Keratinocyte (primary cell): Measurements from ENCODE around the gene FGGY. TPM values are rescaled to one million over a fixed set of nuclear protein-coding genes. Genes with fewer than 3 reads are reported as not detected.

Experiments used
- DNase-seq: peaks from one replicate; pipeline ENCODE4 v3.0.0-alpha.2; 2011; ENCODE audit warnings: low read depth, missing footprints, low spot score
- FAIRE-seq: peaks from 2 replicates; lab custom pipeline; 2011; peaks lifted over from hg19 to GRCh38; lab: Jason Lieb, UNC
- H2AFZ ChIP-seq: 2 replicates; pipeline ENCODE4 v1.6.0; 2012; ENCODE audit warnings: low read length, control low read depth, inconsistent platforms; ENCODE audit not compliant: control insufficient read depth
- H3K27ac ChIP-seq: 2 replicates; pipeline ENCODE4 v1.5.1; 2011; ENCODE audit warnings: low read length; ENCODE audit not compliant: control insufficient read depth, insufficient read depth
- H3K27me3 ChIP-seq: 3 replicates; pipeline ENCODE4 v1.6.0; 2011; ENCODE audit warnings: low read length; ENCODE audit not compliant: control insufficient read depth, insufficient read depth; ENCODE audit errors: extremely low read depth
- H3K36me3 ChIP-seq, 2 experiments: 2 replicates in 1 of 2; 3 replicates in 1 of 2; pipeline ENCODE4 v1.5.1; 2011; ENCODE audit warnings: low read length in 2 of 2, mild to moderate bottlenecking in 1 of 2; ENCODE audit not compliant: control insufficient read depth in 2 of 2, insufficient read depth in 2 of 2; ENCODE audit errors: extremely low read depth in 1 of 2
- H3K4me1 ChIP-seq: 3 replicates; pipeline ENCODE4 v1.5.1; 2011; ENCODE audit warnings: low read length; ENCODE audit not compliant: control insufficient read depth, insufficient read depth; ENCODE audit errors: extremely low read depth
- H3K4me2 ChIP-seq: 3 replicates; pipeline ENCODE4 v1.6.0; 2011; ENCODE audit warnings: low read depth, low read length; ENCODE audit not compliant: control insufficient read depth, insufficient read depth; ENCODE audit errors: extremely low read depth
- H3K4me3 ChIP-seq, 3 experiments: fragments of 200-600 bp in 1 of 3; sonication (generic) in 1 of 3; 2 replicates in 2 of 3; 3 replicates in 1 of 3; pipeline ENCODE4 v1.5.1; 2011 to 2016; ENCODE audit warnings: low read length in 3 of 3, mild to moderate bottlenecking in 3 of 3, control low read depth in 2 of 3, inconsistent platforms in 1 of 3, low read depth in 1 of 3, mixed read lengths in 1 of 3, mixed run types in 1 of 3, moderate library complexity in 1 of 3; ENCODE audit not compliant: control insufficient read depth in 2 of 3, insufficient read depth in 2 of 3; ENCODE audit errors: extremely low read depth in 1 of 3
- H3K79me2 ChIP-seq: 2 replicates; pipeline ENCODE4 v1.6.0; 2012; ENCODE audit warnings: low read length; ENCODE audit not compliant: control insufficient read depth, insufficient read depth
- H3K9ac ChIP-seq: 3 replicates; pipeline ENCODE4 v1.6.0; 2011; ENCODE audit warnings: low read length; ENCODE audit not compliant: control insufficient read depth, insufficient read depth; ENCODE audit errors: extremely low read depth
- H3K9me1 ChIP-seq: 3 replicates; pipeline ENCODE4 v1.6.0; 2011; ENCODE audit warnings: low read length; ENCODE audit not compliant: control insufficient read depth, insufficient read depth; ENCODE audit errors: extremely low read depth
- H3K9me3 ChIP-seq: 2 replicates; pipeline ENCODE4 v1.5.1; 2012; ENCODE audit warnings: low read depth, low read length; ENCODE audit not compliant: control insufficient read depth
- H4K20me1 ChIP-seq: 3 replicates; pipeline ENCODE4 v1.6.0; 2011; ENCODE audit warnings: low read length; ENCODE audit not compliant: control insufficient read depth, insufficient read depth; ENCODE audit errors: extremely low read depth
- EZH2 ChIP-seq: IDR thresholded peaks from one replicate; pipeline ENCODE4 v1.6.1; 2012; ENCODE audit warnings: inconsistent platforms, mild to moderate bottlenecking, low read length, moderate library complexity
- dilution Hi-C: fragments of 300-500 bp; cut with MboI; formaldehyde crosslinking; loops from one replicate; pipeline ENCODE4 v1.7.0; 2020; ENCODE audit warnings: low sequenced_read_pairs; ENCODE audit not compliant: extremely low pct_ligation_motif_present
- polyA plus RNA-seq, 5 experiments: library from polyadenylated mRNA; depleted of rRNA in 3 of 5; stranded (reverse) in 3 of 5; stranded (forward) in 1 of 5; unstranded in 1 of 5; fragments of >200 nt; gene quantifications; 1 replicate in 1 of 5; 2 replicates in 3 of 5; 3 replicates in 1 of 5; pipeline versions ENCODE4 v1.2.1 to v1.2.3, GENCODE V29; 2011 to 2012; ENCODE audit warnings: missing spikeins in 2 of 5, low read depth in 1 of 5, low replicate concordance in 1 of 5
- TF ChIP-seq, protein P1 (sequence below), 3 experiments: IDR thresholded peaks in 1 of 3; conservative IDR thresholded peaks in 1 of 3; optimal IDR thresholded peaks in 1 of 3; 2 replicates in 2 of 3; 3 replicates in 1 of 3; pipeline versions ENCODE3 to v1.5.1; 2011; ENCODE audit warnings: low read length in 3 of 3, mild to moderate bottlenecking in 3 of 3, moderate library complexity in 2 of 3, control low read depth in 1 of 3, inconsistent platforms in 1 of 3; ENCODE audit not compliant: insufficient read depth in 2 of 3; ENCODE audit errors: extremely low read depth in 1 of 3

Gene FGGY
- polyA plus RNA-seq, 1 donor (not counting 4 experiments of a cell fraction or from before 2014, with no cell fraction given): 16.6 TPM

DNA sequence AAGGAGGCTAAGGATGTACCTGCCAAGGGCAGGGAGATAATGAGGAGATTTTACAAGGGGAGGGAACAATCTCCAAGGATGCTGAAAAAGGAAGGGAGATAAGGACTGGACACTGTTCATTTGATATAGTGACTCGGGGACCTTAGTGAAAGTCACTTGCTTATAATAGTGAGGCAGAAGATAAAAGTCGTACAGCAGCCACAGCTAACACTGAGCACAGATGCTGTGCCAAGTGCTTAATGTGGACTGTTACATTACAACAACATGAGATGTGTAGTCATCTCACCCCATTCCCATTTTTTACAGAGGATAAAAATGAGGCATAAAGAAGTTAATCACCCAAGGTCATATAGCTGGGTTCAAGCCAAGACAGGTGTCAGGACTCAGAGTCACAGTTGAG, 181.9 kb downstream of the FGGY start:
- TF ChIP-seq EZH2: no peak
- TF ChIP-seq, protein P1, sequence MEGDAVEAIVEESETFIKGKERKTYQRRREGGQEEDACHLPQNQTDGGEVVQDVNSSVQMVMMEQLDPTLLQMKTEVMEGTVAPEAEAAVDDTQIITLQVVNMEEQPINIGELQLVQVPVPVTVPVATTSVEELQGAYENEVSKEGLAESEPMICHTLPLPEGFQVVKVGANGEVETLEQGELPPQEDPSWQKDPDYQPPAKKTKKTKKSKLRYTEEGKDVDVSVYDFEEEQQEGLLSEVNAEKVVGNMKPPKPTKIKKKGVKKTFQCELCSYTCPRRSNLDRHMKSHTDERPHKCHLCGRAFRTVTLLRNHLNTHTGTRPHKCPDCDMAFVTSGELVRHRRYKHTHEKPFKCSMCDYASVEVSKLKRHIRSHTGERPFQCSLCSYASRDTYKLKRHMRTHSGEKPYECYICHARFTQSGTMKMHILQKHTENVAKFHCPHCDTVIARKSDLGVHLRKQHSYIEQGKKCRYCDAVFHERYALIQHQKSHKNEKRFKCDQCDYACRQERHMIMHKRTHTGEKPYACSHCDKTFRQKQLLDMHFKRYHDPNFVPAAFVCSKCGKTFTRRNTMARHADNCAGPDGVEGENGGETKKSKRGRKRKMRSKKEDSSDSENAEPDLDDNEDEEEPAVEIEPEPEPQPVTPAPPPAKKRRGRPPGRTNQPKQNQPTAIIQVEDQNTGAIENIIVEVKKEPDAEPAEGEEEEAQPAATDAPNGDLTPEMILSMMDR (optimal IDR thresholded peaks at IDR 0.05 in 1 of 3, IDR thresholded peaks at IDR 0.05 in 1 of 3, conservative IDR thresholded peaks at IDR 0.05 in 1 of 3; ENCODE audit: extremely low read depth in 1 of 3, insufficient read depth in 2 of 3, low read length in 3 of 3): no peak
- FAIRE-seq (no peak), DNase-seq (no peak)
- no peaks in the 10 kb centered on the region for H3K9me3 ChIP-seq
- H3K4me3 ChIP-seq: no peak overlapping the region
- H3K9me1 ChIP-seq: no peaks in the 10 kb centered on the region
- H3K27ac ChIP-seq: no peak overlapping the region
- no peak overlapping the region for H3K4me2 ChIP-seq
- no peaks in the 10 kb centered on the region for H3K36me3 ChIP-seq
- dilution Hi-C loops: no loop called here
- no peak overlapping the region for H2AFZ ChIP-seq
- no peaks in the 10 kb centered on the region for H3K27me3 ChIP-seq
- peaks cover 20% of the 10 kb centered on the region for H3K4me1 ChIP-seq
- H4K20me1 ChIP-seq: no peaks in the 10 kb centered on the region
- H3K9ac ChIP-seq: no peak overlapping the region
- no peaks in the 10 kb centered on the region for H3K79me2 ChIP-seq

DNA sequence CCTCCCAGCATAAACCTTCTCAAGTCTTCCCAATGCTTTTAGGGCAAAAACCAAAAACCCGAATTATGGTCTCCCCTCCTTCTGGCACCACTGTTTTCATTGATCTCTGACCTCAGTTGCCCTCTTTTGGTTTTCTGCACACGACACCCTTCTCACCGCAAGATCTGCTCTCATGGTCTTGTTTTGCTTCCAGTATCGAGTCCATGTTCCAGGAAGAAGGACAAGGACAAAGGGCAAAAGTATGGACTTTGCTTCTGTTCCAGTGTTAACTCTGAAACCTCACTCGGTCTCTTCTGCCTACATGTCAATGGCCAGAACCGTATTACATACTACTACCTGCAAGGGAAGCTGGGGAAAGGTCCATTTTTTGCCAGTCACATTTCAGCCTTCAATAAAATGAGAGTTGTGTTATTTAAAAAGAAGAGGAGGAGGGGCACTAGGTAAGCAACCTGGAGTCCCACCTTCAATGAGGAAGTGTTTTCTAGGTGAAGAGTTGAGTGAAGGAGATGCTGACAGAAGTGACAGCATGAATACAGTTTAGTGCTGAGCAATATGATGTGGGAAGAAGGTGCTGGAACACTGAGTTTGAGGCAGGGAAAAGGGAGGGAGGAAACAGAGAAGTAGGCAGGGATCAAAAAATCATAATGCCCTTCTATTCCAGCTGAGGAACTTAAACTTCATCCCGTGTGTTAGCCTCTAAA, 183.4 kb downstream of the FGGY start:
- Histone ChIP-seq H3K27ac (no peak overlapping the region), H3K9me3 (no peaks in the 10 kb centered on the region), H3K27me3 (no peaks in the 10 kb centered on the region), H3K9ac (no peak overlapping the region), H3K4me1 (peaks cover 30% of the 10 kb centered on the region), H3K79me2 (no peaks in the 10 kb centered on the region), H4K20me1 (no peaks in the 10 kb centered on the region), H3K4me3 (no peak overlapping the region), H3K4me2 (no peak overlapping the region), H3K36me3 (no peaks in the 10 kb centered on the region), H3K9me1 (no peaks in the 10 kb centered on the region), H2AFZ (no peak overlapping the region)
- DNase-seq (no peak), FAIRE-seq (no peak)
- TF ChIP-seq EZH2: no peak
- TF ChIP-seq, protein P1 (optimal IDR thresholded peaks at IDR 0.05 in 1 of 3, IDR thresholded peaks at IDR 0.05 in 1 of 3, conservative IDR thresholded peaks at IDR 0.05 in 1 of 3; ENCODE audit: extremely low read depth in 1 of 3, insufficient read depth in 2 of 3, low read length in 3 of 3): no peak
- dilution Hi-C loops: no loop called here
